Erythroblast (primary cell): Measurements from ENCODE around the gene CLCN2.

Experiments used
- GATA1 ChIP-seq: IDR thresholded peaks from 2 replicates; pipeline ENCODE4 v1.6.1; 2011; ENCODE audit warnings: low read depth, mild to moderate bottlenecking, control low read depth, low read length, moderate library complexity
- POLR2A ChIP-seq: IDR thresholded peaks from 2 replicates; pipeline ENCODE4 v1.6.1; 2011; ENCODE audit warnings: mild to moderate bottlenecking, low read length

- TF ChIP-seq POLR2A (no peak), GATA1 (no peak)
These were observed 24.0 kb downstream of the CLCN2 start, which contains the start of gene FAM131A for GRCh38 chr3:184337399-184337714.
